ENCODE data around the gene DDX42.

Gene DDX42

GRCh38 chr17:63823659-63824331, 49.8 kb downstream of the DDX42 start:
- TF ChIP-seq CTCF (IDR thresholded peaks at IDR 0.05; ENCODE audit: low read depth, low read length, poor library complexity, severe bottlenecking) (no peak), EZH2phosphoT487 (IDR thresholded peaks at IDR 0.05; ENCODE audit: borderline replicate concordance, low read length) (no peak)
- H3K4me2 ChIP-seq (ENCODE audit: low read length): no peak overlapping the region
- H3K27me3 ChIP-seq (ENCODE audit: control insufficient read depth, low read length): no peaks in the 10 kb centered on the region
- H3F3A ChIP-seq (ENCODE audit: control insufficient read depth, insufficient read depth): peaks cover 18% of the 10 kb centered on the region
- no peak overlapping the region for H3K4me3 ChIP-seq (ENCODE audit: low read length)
- peaks cover 35% of the 10 kb centered on the region for H3K4me1 ChIP-seq (ENCODE audit: control insufficient read depth, low read length)
- H3K9me2 ChIP-seq (replicated peaks; ENCODE audit: control insufficient read depth, low read length): no peaks in the 10 kb centered on the region
- no peak overlapping the region for H3K27ac ChIP-seq (ENCODE audit: low read depth, low read length)
- H3K36me3 ChIP-seq (ENCODE audit: control insufficient read depth, low read length): peaks cover 85% of the 10 kb centered on the region
- H3K79me2 ChIP-seq (ENCODE audit: control insufficient read depth, low read length): peaks cover 65% of the 10 kb centered on the region
- no peaks in the 10 kb centered on the region for H3K9me3 ChIP-seq (ENCODE audit: control insufficient read depth, insufficient read depth, low read length)
- H4K20me1 ChIP-seq (ENCODE audit: control insufficient read depth, insufficient read depth, low read depth, low read length): peaks cover 12% of the 10 kb centered on the region; the same call in 1 of the 2 replicates

- Histone ChIP-seq H3K4me3 (ENCODE audit: low read length) (no peak overlapping the region), H3F3A (ENCODE audit: control insufficient read depth, insufficient read depth) (peaks cover 14% of the 10 kb centered on the region; the same call in 1 of the 2 replicates), H3K36me3 (ENCODE audit: control insufficient read depth, low read length) (peaks cover 85% of the 10 kb centered on the region), H3K4me2 (ENCODE audit: low read length) (no peak overlapping the region), H4K20me1 (ENCODE audit: control insufficient read depth, insufficient read depth, low read depth, low read length) (peaks cover 12% of the 10 kb centered on the region; the same call in 1 of the 2 replicates), H3K9me2 (replicated peaks; ENCODE audit: control insufficient read depth, low read length) (no peaks in the 10 kb centered on the region), H3K79me2 (ENCODE audit: control insufficient read depth, low read length) (peaks cover 69% of the 10 kb centered on the region), H3K9me3 (ENCODE audit: control insufficient read depth, insufficient read depth, low read length) (no peaks in the 10 kb centered on the region), H3K27ac (ENCODE audit: low read depth, low read length) (no peak overlapping the region), H3K27me3 (ENCODE audit: control insufficient read depth, low read length) (no peaks in the 10 kb centered on the region), H3K4me1 (ENCODE audit: control insufficient read depth, low read length) (peaks cover 41% of the 10 kb centered on the region)
- TF ChIP-seq EZH2phosphoT487 (IDR thresholded peaks at IDR 0.05; ENCODE audit: borderline replicate concordance, low read length) (no peak), CTCF (IDR thresholded peaks at IDR 0.05; ENCODE audit: low read depth, low read length, poor library complexity, severe bottlenecking) (no peak)
These were observed 50.4 kb downstream of the DDX42 start for GRCh38 chr17:63824362-63824761.

GRCh38 chr17:63826468-63827001, 52.6 kb downstream of the DDX42 start:
- Histone ChIP-seq H4K20me1 (ENCODE audit: control insufficient read depth, insufficient read depth, low read depth, low read length) (peaks cover 9% of the 10 kb centered on the region; the same call in 1 of the 2 replicates), H3K36me3 (ENCODE audit: control insufficient read depth, low read length) (peaks cover 85% of the 10 kb centered on the region), H3K9me3 (ENCODE audit: control insufficient read depth, insufficient read depth, low read length) (no peaks in the 10 kb centered on the region), H3K9me2 (replicated peaks; ENCODE audit: control insufficient read depth, low read length) (no peaks in the 10 kb centered on the region), H3K4me2 (ENCODE audit: low read length) (peak overlapping the region; percentile 97), H3K27ac (ENCODE audit: low read depth, low read length) (peak overlapping the region; percentile 72), H3K79me2 (ENCODE audit: control insufficient read depth, low read length) (peaks cover 67% of the 10 kb centered on the region), H3K27me3 (ENCODE audit: control insufficient read depth, low read length) (no peaks in the 10 kb centered on the region), H3K4me1 (ENCODE audit: control insufficient read depth, low read length) (peaks cover 38% of the 10 kb centered on the region), H3K4me3 (ENCODE audit: low read length) (peak overlapping the region; percentile 85), H3F3A (ENCODE audit: control insufficient read depth, insufficient read depth) (peaks cover 13% of the 10 kb centered on the region; the same call in 1 of the 2 replicates)
- TF ChIP-seq EZH2phosphoT487 (IDR thresholded peaks at IDR 0.05; ENCODE audit: borderline replicate concordance, low read length) (no peak), CTCF (IDR thresholded peaks at IDR 0.05; ENCODE audit: low read depth, low read length, poor library complexity, severe bottlenecking) (no peak)

Measured in DOHH2 (cell line).